Measurements from ENCODE around the gene MICAL3.
"Not testable (repeated sequence)": the region's sequence is repeated elsewhere in the genome, so short reads cannot be mapped to it uniquely, and the experiment has no call there.

The MICAL3 gene

GRCh38 chr22:17777717-17778044 is 246.7 kb downstream of the MICAL3 start:
- no peak for DNase-seq (ENCODE audit: low spot score)

DNA sequence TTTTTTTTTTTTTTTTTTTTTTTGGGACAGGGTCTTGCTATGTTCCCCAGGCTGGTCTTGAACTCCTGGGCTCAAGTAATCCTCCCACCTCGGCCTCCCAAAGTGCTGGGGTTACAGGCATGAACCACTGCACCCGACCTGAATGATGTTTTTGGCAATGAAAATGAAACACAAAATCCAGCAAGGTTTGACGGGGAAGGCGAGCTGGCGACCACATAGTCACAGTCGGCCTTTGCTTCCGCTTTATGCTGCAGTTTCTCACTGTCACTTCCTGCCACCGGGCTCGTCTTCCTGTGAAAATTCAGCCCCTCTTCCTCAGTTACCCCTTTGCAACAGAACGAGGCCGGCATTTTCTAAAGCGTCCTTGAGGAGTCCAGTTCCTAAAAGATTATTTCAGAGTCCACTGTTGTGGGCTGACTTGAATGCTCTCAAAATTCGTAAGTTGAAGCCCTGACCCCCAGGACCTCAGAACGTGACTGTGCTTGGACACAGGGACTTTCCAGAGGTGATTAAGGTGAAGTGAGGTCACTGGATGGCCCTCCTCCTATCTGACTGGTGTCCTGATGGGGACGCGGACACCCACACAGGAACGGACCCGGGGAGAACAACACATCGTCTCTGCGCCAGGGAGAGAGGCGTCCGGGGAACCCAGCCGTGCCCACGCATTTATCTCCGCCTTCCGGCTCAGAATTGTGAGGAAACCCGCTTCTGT is 247.2 kb downstream of the MICAL3 start:
- no peak for DNase-seq (ENCODE audit: low spot score)

GRCh38 chr22:17775781-17776465 is 248.4 kb downstream of the MICAL3 start:
- DNase-seq (ENCODE audit: low spot score): no peak

DNA sequence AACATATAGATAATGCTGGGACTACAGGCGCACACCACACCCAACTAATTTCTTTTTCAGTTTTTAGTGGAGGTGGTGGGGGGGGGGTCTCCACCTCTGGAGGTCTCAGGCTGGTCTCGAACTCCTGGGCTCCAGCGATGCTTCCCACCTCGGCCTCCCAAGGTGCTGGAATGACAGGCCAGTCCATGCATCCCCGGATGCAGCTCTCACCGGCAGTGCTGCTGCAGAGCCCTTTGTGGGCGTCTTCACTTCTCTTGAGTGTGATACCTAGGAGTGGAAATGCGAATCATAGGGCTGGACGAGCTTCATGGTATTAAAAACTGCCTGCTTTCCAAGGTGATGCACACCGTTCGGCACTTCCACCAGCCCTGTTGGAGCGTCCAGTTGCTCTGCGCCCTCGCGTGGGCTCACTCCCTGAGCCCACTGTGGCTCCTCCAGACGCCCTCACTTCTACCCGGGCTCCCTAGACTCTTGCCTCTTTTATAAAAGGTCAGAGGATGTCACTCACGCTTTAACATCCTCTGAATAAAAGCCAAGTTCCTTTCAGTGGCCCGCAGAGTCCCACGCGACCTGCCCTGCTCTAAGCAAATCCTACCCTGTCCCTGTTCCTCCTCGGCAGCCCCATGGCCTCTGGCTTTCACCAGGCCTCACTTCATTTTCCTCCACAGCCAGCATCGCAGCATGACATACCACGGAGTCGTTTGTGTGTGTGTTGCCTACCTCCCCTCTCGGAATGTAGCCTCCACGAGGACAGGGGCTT is 249.3 kb downstream of the MICAL3 start:
- DNase-seq (ENCODE audit: low spot score): no peak

DNA sequence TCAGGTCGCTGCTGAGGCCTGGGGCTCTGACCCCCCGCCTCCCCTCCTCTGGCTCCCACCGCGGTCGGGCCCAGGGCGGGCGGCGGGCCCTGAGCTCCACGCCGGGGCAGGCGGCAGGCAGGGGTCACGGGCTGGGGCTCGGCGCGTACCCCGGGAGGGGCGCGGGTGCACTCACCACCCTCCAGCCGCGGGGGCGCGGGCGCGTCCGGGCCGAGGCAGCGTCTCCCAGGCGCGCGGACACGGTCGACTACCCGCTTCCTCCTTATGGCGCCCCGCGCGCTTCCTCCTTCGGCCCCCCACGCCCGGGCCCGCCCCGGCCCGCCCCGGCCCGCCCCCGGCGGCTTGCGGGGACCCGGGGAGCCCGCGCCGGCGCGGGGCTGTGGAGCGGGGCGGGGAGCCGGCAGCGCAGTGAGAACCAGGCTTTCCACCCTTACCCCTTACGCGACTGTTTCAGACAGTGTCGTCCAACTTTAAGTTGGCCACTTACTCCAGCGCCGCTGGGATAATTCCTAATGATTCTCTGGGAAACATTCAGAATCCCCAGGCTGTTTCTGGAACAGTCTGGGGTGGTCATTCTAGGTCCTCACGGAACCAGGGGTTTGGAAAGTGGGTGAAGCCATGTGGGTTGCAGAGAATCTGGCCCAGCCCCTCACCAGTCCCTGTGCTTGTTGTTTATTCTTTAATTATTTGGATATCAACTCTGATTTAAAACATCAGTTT is 250.0 kb downstream of the MICAL3 start, which contains the start of gene BID:
BID (minus strand) TSS at position 264 of the 720 bp plus-strand sequence. CDS start 24,353 bp downstream, outside the sequence.
- DNase-seq (ENCODE audit: low spot score): no peak

DNA sequence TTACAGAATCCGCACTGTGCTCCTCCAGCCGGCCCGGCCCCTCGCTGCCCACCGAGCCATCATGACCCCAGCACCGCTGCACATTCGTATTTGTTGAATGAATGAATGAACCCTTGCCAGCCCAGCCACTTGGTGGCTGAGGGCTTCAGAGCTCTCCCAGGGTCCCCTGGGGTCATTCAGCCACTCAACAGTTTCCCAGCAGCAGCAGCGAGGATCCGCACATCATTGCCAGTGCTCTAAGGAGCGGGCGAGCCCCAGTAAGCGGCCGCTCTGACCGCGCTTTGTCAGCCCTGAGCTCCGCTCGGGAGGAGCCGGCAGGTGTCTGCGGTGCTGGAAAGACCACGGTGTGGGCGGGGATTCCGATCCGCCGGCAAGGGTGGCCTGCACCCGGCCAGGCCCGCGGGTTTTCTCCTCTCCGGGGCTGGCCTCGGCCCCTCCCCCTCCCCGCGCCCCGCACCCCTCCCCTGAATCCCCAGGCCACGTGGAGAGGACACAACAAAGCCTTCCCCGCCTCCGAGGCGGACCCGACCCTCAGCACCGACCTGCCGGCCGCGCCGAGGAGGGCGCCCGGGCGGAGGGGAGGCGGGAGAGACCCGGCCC is 250.7 kb downstream of the MICAL3 start:
- no peak for DNase-seq (ENCODE audit: low spot score)

- DNase-seq (ENCODE audit: low spot score): no peak
These were observed 251.3 kb downstream of the MICAL3 start for GRCh38 chr22:17772958-17773605.

DNA sequence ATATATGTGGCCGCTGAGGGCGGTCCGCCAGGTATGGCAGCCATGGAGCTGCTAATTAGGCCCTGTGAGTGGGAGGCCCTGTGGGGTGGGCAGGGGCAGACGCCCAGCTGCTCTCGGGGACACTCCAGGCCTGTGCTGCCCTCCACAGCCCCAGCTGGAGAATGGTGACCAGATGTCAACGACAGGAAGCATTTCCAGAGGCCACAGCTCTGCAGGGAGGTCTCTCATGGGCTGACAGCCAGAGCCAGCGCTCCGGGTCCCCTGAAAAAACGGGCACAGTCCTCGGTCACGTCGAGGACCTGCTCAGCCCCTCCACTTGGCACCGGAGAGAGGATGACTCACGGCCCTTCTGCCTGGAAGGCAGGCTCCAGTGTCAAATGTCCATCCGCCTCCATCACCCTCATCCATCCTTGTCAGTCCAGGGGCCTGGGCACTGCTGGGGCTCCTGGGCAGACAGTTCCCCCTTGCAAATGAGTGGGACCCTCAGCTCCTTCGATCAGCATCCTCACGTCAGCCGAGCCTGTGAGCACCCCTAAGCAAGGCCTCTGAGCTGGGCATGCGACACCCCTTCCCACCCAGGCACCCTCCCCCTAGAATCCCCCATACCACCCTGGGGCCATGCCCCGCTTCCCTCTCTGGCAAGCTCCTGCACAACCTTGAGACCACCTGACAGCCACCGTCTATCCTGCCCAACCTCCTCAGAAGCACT is 252.0 kb downstream of the MICAL3 start:
- DNase-seq (ENCODE audit: low spot score): no peak

DNA sequence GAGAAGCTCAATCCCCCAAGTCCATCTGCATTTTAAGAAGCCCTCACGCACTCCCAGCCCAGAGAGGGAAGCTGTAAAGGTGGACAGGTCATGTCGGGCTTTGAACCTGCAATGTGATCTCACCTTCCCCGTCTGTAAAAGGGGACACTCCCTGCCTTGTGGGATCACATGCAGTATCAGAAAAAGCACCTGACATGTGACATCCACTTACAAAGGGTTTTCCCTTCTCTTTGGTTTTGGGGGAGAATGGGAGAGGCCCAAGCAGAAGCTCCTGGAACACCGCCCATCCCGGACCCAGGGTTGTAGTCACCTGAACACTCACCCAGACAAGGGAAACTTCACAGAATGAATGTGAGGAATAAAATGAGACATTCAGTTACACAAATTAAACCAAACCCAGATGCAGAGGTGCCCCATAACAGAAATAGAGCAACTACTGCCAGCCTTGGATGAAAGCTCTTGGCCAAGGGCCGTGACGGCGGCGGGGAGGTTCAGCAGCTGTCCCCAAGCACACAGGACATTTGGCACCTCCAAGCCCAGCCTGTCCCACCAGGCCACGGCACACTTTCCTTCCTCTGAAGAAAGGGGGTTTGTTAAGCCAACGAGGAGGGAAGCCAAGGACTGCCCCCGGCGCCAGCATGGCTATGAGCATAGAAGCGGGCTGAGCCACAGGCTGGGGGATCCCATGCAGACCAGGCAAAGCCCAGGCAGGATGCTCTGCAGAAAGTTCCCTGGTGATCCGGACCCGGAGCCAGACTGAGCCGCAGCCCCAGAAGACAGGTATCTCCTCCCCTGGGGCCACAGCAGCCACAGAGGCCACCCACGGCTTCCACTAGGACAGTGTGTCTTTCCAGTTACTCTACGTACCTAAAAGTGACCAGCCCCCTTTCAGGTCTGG is 253.9 kb downstream of the MICAL3 start:
- DNase-seq (ENCODE audit: low spot score): no peak

GRCh38 chr22:17769716-17770082 is 254.7 kb downstream of the MICAL3 start:
- no peak for DNase-seq (ENCODE audit: low spot score)

- DNase-seq (ENCODE audit: low spot score): no peak
These were observed 255.2 kb downstream of the MICAL3 start for GRCh38 chr22:17769013-17769715.

DNA sequence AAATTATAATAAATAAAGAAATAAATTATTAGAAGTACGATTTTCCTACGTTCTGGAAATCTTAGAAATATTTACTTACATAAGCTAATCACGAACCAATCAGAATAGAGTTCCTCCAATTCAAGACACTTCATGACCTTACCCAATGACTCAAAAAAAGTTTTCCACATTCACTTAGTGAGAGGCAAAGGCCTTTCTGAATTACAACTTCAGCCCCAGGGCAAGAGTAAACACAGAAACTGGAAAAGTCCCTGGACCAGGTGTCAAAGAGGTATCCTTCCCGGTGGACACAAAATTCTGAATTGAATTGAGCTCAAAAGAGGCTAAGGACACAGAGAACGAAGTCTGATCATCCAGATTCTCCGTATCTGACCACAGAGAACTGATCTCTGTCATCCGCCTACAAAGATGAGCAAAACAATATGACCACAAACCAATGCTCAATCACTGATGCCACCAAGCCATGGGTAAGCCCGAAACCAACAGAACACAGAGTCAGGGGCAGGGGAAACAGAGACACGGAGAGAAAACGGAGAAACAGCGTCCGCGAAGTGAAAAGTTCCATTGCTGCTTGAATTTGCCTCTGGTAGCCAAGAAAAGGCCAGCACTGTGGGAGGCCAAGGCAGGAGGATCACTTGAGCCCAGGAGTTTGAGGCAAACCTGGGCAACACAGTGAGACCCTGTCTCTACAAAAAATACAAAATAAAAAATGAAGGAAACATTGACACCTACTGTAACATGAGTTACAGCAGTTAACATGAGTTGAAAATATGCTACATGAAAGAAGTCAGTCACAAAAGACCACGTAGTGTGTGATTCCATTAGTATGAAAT is 256.9 kb downstream of the MICAL3 start:
- no peak for DNase-seq (ENCODE audit: low spot score)

DNA sequence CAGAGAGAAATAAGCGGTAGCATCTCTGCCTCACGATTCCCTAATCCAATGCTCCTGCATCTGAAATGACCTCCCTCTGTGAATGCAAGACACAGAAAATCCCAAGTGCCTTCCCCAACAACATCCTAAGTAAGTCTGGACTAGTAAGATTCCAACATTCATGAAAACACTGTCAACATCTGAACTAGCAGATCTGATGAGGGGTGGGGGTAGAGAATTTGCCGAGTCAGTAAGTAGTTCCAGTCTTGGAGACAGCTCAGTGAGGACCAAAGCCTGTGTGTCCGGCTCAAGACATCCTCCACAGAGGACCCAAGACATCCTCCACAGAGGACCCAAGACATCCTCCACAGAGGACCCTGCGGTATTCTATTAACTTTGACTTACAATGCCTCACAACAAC is 259.5 kb downstream of the MICAL3 start:
- not testable (repeated sequence) for DNase-seq (ENCODE audit: low spot score)

- no peak for DNase-seq (ENCODE audit: low spot score)
These were observed 260.3 kb downstream of the MICAL3 start for GRCh38 chr22:17764036-17764435.

DNA sequence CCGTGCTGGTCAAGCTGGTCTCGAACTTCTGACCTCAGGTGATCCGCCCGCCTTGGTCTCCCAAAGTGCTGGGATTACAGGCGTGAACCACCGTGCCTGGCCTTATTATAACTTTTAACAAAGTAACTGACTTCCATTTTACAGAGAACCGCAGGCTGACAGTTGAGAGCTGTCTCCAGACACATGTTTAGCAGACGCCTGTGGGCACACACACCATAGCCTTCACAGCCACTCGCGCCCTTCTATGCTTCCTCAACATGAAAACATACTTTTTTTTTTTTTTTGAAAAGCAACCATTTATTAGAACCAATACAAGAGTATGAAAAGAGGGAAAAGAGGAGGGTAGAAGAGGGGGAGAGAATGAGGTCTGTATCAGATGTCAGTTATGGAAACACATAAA is 260.9 kb downstream of the MICAL3 start:
- DNase-seq (ENCODE audit: low spot score): not testable (repeated sequence)

DNA sequence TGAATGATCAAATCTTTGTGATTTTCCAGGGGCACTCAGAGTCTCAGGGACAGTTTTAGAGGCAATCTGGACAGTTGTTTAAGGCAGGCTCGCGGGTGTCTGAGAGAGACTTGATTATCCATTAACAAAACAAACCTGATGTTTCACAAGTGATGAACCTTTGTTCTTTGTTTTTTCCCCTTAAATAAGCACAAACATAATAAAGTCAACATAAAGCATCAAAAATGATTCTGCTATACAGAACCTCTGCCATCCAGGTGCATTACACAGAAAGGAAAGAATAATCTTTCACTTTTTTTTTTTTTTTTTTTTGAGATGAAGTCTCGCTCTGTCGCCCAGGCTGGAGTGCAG is 263.2 kb downstream of the MICAL3 start:
- no peak for DNase-seq (ENCODE audit: low spot score)

DNA sequence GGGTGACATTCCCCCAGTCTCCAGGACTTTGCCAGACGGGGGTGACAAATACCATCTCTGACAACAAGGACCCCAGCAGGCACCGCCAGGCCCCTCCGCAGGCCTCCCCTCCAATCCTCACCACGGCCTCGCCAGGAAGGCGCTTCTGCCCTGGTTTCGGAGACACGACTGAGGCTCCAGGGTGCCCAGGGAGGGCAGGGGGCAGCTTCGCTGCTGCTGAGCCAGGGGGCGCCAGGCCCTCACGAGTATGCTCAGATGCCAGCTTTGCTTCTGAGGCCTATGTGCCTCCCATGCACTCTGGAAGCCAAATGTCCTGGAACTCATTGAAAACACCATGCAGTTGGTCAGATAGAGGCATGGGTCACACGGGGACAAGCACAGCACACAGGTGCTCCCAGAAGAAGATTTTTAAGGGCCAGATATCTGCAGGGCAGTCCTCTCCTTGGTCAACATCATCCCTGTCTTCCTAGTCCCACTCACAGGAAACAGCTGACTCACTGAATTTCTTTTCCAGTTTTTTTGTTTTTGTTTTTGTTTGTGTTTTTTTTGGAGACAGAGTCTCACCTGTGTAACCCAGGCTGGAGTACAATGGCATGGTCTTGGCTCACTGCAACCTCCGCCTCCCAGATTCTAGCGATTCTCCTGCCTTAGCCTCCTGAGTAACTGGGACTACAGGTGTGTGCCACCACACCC is 270.0 kb downstream of the MICAL3 start:
- no peak for DNase-seq (ENCODE audit: low spot score)

Measured in putamen (tissue), 1 donor.